D721Med (cell line): ENCODE data around the gene DET1.
"Not testable (repeated sequence)": the region's sequence is repeated elsewhere in the genome, so short reads cannot be mapped to it uniquely, and the experiment has no call there.

Experiments used
- DNase-seq: peaks from one replicate; pipeline ENCODE4 v3.0.0; 2011; ENCODE audit warnings: low spot score; ENCODE audit not compliant: insufficient read length
- FAIRE-seq: peaks from 2 replicates; lab custom pipeline; 2011; peaks lifted over from hg19 to GRCh38; lab: Jason Lieb, UNC
- TF ChIP-seq, protein P1 (sequence below): IDR thresholded peaks from 2 replicates; pipeline ENCODE4 v1.5.1; 2012; ENCODE audit warnings: mild to moderate bottlenecking, control low read depth; ENCODE audit not compliant: insufficient read depth; ENCODE audit errors: missing control alignments

The DET1 gene

DNA sequence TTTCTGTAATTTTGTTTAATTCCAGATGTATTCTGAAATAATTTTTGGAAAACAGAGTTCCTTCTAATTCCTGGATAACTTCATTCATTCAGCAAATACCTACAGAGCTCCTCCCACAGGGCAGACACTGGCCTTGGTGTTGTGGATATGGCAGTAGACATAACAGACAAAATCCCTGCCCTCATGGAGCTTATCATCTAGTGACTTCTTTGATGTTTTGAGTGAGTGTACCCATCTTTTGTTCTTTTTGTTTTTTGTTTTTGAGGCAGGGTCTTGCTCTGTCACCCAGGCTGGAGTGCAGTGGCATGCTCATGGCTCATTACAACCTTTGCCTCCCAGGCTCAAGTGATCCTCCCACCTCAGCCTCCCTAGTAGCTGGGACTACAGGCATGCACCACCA lies 21.1 kb downstream of the DET1 start:
- FAIRE-seq (no peak), DNase-seq (no peak)
- TF ChIP-seq, protein P1, sequence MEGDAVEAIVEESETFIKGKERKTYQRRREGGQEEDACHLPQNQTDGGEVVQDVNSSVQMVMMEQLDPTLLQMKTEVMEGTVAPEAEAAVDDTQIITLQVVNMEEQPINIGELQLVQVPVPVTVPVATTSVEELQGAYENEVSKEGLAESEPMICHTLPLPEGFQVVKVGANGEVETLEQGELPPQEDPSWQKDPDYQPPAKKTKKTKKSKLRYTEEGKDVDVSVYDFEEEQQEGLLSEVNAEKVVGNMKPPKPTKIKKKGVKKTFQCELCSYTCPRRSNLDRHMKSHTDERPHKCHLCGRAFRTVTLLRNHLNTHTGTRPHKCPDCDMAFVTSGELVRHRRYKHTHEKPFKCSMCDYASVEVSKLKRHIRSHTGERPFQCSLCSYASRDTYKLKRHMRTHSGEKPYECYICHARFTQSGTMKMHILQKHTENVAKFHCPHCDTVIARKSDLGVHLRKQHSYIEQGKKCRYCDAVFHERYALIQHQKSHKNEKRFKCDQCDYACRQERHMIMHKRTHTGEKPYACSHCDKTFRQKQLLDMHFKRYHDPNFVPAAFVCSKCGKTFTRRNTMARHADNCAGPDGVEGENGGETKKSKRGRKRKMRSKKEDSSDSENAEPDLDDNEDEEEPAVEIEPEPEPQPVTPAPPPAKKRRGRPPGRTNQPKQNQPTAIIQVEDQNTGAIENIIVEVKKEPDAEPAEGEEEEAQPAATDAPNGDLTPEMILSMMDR, result no peak

DNA sequence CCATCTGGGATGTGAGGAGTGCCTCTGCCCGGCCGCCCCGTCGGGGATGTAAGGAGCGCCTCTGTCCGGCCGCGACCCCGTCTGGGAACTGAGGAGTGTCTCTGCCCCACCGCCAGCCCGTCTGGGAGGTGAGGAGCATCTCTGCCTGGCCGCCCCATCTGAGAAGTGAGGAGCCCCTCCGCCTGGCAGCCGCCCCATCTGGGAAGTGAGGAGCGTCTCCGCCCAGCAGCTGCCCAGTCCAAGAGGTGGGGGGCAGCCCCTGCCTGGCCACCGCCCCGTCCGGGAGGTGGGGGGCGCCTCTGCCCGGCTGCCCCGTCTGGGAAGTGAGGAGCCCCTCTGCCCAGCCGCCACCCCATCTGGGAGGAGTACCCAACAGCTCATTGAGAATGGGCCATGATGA lies 22.4 kb downstream of the DET1 start:
- FAIRE-seq, DNase-seq: not testable (repeated sequence)

DNA sequence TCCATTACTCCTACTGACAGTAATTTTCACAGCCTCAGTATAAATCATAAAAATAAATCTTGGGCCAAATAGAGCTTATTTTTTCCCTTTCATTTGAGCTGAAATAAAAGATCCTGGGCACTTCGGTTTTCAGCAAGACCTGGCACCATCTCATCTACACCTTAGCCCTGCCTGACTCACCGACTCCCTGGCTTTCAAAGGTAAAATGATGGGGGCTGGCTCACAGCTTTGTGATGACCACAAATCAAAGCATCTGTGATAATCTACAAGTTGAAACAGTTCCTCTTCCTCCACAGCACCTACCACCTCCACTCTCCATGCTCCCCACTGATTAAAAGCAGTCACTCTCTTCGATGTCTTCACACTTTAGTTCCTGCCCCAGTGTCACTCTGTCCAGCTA lies 27.6 kb downstream of the DET1 start:
- no peak for FAIRE-seq

DNA sequence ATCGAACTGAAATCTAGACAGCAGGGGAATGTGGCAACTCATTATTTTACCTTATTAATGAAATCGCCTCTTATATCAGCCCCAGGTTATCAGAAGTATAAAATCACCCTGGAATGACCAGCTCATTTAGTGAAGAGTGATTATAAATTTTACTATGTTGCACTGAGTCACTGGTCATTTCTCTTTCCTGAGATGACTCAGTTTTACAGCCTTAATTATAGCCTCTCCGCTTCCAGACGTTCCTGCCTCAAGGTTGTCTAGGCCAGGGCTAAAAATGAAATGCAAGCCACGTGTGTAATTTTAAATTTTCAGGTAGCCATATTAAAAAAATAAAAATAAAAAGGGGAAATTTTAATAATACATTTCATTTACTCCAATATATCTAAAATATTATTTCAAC lies 33.3 kb downstream of the DET1 start:
- TF ChIP-seq, protein P1, result no peak
- DNase-seq (no peak), FAIRE-seq (no peak)

More for the DNA sequence above, 27.6 kb downstream of the DET1 start:
- TF ChIP-seq, protein P1, result no peak
- DNase-seq, result no peak

DNA sequence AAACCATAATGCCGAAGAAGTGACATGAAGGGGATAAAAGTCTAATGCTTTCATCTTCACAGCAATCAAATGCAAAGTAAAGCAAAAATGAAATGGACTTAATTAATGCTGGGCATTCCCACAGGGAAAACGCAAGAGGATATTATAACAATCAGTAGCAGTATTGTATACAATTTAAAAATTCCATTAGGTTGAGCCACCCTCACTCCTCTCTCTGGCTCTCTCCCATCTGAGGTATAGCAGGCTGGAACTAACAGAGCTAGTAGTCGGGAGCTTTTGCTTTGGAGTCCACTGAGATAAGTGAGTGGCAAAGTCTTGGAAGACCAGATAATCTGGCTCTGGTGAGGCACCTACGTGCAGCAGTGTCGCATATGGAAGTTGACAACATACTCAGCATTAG lies 33.9 kb downstream of the DET1 start:
- no peak for DNase-seq
- FAIRE-seq, result no peak
- TF ChIP-seq, protein P1, result no peak

GRCh38 chr15:88512078-88512477 lies 34.4 kb downstream of the DET1 start:
- TF ChIP-seq, protein P1, result no peak
- FAIRE-seq (no peak), DNase-seq (no peak)

DNA sequence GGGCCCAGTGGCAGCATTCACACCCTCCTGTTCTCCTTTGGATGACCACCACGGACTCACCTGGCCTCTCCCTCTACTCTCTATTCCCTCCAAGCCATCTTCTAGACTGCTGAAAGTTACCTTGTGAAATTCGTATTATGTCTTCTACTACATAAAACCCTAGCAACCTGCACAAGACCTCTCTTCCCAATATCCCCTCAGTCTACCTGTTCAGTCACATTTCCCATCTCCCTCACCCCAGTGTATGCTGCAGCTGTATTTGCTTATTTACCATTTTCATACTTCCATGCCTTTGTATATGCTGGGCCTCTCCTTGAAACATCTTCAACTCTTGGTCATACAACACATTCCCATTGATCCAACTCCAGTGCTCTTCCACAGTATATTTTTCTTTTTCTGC lies 35.3 kb downstream of the DET1 start:
- DNase-seq, result no peak
- FAIRE-seq, result no peak
- TF ChIP-seq, protein P1, result no peak

DNA sequence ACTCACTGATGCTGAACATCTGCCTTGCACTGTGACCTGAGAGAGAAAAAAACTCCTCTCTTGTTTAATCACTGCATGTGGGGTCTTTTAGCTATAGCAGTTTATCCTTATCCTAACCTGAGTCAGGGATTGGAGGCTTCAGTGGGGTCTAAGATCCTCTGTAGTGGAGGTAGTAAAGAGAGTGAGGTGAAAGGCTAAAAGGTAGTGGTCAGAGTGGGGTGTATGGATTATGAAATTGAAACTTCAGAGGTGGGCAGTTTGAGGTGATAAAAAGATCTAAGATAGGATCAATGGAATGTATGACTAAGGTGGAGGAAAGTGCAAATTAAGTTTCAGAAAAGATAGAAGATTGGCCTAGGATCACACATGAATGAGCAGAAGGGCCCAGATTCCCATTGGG lies 36.5 kb downstream of the DET1 start:
- TF ChIP-seq, protein P1, result no peak
- DNase-seq, result no peak
- FAIRE-seq, result no peak
